ENCODE data around the gene TAF1L.

- TF ChIP-seq ZNF10 (CRISPR knock-in tag; IDR thresholded peaks at IDR 0.05; ENCODE audit: borderline replicate concordance, low read depth) = no peak
- TF ChIP-seq CTCF (CRISPR knock-in tag; IDR thresholded peaks at IDR 0.05) = no peak
- TF ChIP-seq CBX2 (IDR thresholded peaks at IDR 0.05; ENCODE audit: low read depth, low read length) = no peak
- no peak for TF ChIP-seq CBX2 (CRISPR knock-in tag; IDR thresholded peaks at IDR 0.05; ENCODE audit: low read depth)
- no peak for TF ChIP-seq ZNF660 (CRISPR knock-in tag; IDR thresholded peaks at IDR 0.05; ENCODE audit: borderline replicate concordance, low read depth)
- no peak for TF ChIP-seq ZNF274 (CRISPR knock-in tag; IDR thresholded peaks at IDR 0.05)
- no peak for TF ChIP-seq KDM5B (CRISPR knock-in tag; IDR thresholded peaks at IDR 0.05; ENCODE audit: borderline replicate concordance)
- no peak for TF ChIP-seq MAFK (conservative IDR thresholded peaks at IDR 0.05 in 1 of 2, IDR thresholded peaks at IDR 0.05 in 1 of 2; ENCODE audit: low read length in 2 of 2)
- no peak for TF ChIP-seq POLR2A (IDR thresholded peaks at IDR 0.05; ENCODE audit: insufficient read depth in 1 of 2, low read depth in 2 of 2, low read length in 2 of 2)
- TF ChIP-seq ZNF790 (CRISPR knock-in tag; IDR thresholded peaks at IDR 0.05; ENCODE audit: borderline replicate concordance) = no peak
- TF ChIP-seq SYNCRIP (IDR thresholded peaks at IDR 0.05; ENCODE audit: insufficient read depth, low read depth, low read length) = no peak
- TF ChIP-seq FOXA3 (CRISPR knock-in tag; IDR thresholded peaks at IDR 0.05) = no peak
- no peak for TF ChIP-seq NR2F6 (IDR thresholded peaks at IDR 0.05)
- no peak for TF ChIP-seq NR2F6 (CRISPR knock-in tag; IDR thresholded peaks at IDR 0.05)
- TF ChIP-seq RXRA (CRISPR knock-in tag; IDR thresholded peaks at IDR 0.05) = no peak
Observed at GRCh38 chr9:32681751-32682150, 46.3 kb upstream of the TAF1L start.
